Measurements from ENCODE around the gene OBP2A.
"Not testable (repeated sequence)": the region's sequence is repeated elsewhere in the genome, so short reads cannot be mapped to it uniquely, and the experiment has no call there.

Gene OBP2A, protein sequence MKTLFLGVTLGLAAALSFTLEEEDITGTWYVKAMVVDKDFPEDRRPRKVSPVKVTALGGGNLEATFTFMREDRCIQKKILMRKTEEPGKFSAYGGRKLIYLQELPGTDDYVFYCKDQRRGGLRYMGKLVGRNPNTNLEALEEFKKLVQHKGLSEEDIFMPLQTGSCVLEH

DNA sequence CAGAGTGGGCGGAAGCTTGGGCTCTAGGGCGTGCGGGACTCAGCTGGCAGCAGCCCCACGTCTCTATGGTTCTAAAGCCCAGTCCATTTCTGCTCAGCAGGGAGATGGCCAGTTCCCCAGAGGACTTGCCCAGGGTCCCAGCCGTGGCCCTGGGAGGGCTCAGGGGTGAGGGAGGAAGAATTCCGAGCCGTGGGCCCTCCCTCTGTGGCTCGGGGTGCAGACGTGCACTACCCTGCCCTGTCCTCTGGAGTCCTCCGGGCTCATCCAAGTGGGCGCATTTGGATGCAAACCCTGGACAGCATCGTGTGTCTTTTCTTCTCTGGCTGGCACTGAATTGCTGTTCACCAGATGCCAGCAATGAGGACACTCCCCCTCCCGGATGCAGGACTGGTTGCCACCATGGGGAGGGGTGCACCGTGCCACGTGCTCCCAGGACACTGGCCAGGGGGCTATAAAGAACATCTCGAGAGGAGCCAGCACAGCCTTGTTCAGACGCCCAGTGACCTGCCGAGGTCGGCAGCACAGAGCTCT is at the start of gene OBP2A:
Gene OBP2A, plus strand, starts transcription at position 481 of the 531 bp plus-strand sequence. CDS start 55 bp downstream, outside the sequence.
- not testable (repeated sequence) for DNase-seq

DNA sequence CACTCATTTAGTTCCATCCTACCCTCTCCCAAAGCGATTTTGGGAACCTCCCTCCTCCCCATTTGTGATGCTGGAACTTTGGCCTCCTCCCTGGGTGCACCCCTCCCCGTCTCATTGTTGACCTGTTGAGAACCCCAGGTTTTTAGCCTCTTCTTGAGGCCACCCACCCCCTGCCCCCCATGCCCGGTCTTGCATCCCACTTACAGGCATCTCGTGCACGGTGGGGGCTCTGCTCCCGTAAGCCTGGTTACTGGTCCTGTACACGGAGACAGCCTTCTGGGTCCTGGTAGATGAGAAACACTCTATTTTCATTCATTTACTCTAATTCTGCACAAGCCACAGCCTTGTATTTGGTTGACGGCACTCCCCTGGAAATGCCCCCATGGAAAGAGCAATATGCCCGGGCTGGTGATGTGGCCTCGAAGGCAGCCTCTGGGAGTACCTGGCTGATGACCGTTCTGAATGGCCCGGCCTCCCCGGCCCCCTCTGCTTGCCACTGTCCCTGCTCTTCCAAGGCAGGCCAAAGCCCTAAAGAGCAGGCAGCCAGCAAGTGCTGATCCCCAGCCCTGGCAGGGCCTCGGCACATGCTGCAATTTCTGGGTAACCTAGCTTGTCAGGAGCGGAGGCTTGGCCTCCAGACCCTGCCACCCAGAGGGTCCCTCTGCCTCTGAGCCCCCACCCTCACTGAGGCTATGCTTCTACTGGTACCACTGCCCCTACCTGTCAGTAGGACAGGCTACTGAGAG is 47.4 kb upstream of the OBP2A start:
- DNase-seq, result no peak

DNA sequence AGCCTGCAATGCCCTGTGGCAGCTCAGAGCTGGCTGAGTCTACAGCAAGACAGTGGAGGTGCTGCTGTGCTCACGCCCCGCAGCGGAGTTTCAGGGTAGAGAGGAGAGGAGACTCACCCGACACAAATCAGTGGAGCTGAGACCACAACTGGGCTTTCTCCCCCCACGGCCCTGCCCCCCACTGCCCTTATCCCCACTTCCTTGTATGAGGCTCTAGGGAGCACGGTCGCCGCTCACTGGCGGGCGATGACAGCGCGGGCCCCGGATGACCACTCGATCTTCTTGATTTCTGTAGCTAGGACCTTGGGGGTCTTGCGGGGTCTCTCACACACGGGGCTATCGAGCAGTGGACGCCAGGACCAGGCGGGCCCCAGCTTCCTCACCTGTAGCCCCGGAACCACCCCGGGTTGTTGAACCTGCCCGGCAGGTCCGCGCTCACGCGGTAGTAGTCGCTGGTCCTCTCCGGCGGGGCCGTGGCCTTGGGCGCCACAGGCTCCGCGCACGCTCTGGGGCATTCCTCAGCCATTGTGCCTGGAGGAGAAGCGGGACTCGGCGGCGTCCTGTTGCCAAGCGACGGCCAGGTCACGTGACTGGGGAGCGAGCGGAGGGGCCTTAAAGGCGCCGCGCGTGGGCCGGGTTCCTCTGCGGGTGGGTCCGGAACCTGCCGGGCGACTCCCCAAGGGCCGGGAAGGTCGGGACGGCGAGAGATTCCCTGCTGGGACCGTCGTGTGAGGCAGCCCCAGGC is 46.4 kb upstream of the OBP2A start:
- DNase-seq, result peak; percentile 62 to 84

DNA sequence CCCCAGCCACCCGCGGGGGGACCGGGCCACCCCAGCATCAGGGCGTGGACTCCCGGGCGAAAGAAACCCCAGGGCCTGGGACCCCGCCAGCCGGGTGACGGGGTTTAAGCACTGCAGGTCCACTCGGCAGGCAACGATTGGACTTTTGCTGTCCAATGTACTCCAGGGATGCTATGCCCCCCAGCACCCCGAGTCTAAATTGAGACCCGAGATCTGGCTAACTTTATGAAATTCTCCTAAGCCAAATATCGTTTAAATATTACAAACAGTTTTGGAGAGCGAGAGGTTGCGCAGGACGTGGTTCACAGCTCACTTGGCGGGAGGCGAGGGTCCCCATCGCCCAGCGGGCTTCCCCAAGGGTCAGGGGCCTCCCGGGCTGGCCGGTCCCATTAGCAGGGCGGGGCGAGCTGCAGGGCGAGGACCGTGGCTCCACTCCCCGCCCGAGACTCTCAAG is 45.8 kb upstream of the OBP2A start:
- DNase-seq, result no peak

DNA sequence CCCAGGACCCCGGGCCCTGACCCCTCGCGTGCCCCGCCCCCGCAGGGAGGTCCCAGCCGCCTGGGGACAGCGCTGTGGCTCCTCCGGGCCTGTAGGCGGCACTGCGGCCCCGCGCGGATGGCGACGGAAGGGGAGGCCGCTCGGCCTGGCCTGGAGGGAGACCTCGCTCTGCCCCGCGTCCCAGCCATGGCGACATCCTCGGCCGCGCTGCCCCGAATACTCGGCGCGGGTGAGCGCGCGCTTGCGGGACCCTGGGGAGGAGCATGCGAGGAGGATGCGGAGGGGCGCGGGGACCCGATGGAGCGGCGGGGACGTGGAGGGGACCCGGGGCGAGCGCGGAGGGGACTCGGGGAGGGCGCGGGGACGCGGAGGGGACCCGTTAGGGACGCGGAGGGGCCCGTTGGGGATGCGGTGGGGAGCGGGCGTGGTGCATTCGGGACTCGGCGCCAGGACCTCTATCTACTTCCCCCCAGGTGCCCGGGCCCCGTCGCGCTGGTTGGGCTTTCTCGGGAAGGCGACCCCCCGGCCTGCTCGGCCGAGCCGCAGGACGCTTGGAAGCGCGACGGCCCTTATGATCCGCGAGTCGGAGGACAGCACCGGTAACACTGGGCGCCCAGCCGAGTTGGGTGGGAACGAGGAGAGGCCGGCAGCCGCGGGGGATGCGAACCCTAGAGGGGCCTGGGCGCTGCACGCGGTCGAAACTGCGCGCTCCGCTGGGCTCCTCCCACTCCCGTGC is 45.2 kb upstream of the OBP2A start, which contains the start of gene MRPS2:
Gene MRPS2, plus strand, starts transcription at position 158 of the 736 bp plus-strand sequence. Its CDS starts 29 bp downstream, at position 187.
- DNase-seq, result peak; percentile 53 to 88

DNA sequence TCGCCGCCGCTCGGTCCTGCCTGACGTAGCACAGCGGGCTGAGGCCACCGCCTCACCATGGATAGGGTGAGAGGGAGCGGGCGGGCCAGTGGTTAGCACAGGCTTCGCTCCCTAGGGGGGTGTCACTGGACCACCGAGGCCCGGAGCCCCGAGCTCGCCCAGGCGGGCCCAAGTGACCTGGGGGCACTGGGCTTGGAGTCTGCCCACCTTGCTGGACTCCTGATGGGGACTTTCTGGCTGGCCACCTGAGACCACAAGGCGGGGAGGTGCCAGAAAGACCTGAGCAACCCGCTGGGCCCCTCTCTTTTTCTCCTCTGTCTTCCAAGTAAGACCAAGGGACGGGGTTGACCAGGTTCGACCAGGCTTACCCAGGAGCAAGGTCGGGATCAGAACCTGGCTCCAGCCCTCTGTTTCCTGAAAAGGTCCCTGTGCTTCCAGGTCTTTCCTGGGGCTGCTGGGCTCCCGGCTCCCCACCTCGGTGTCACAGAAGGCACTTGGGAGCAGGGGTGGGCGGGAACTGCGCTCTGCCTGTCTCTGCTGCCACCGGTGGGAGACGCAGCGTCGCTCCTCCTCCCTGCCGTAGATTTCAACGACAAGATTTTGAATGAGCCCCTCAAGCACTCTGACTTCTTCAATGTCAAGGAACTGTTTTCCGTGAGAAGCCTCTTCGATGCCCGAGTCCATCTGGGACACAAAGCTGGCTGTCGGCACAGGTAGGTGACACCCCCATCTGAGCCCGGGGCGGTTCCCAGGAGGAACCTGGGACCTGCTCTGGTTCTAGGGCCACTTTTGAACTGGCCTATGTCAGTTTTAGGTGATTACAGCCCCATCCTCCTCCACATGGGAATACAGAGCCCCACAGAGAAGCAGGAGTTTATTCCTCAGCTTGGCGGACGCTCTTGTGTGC is 44.4 kb upstream of the OBP2A start:
- DNase-seq, result peak in 1 of 2 experiments; percentile 42

DNA sequence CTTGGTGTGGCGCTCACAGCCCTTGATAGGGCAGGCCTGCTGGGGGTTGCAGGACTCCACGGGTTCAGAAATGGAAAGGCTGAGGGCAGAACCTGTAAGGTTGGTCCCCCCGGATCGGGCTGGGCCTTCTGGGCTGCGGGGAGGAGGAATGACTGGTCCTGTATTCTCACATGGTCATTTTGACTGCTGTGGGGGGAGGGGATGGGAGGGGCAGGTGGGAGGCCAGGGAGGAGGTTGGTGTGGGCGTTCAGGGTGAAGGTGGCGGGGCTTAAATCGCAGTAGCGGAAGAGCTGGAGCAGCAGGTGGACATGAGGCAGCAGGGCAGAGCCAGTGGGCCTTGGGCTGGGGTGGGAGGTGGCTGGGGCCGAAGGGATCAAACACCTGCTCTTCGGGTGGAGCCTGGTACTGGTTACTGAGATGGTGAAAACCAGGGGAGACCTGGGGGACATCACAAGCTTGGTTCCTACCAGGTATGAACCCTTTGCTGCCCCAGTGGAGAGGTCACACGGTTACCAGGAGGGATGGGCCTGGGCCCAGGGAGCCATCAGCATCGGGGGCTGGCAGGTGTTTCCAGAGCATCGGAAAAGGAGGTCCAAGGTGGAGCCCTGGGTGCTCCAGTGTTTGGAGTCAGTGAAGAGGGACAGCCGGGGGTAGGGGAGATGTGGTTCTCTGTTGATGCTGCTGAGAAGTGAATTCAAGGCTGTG is 43.6 kb upstream of the OBP2A start:
- DNase-seq, result no peak

DNA sequence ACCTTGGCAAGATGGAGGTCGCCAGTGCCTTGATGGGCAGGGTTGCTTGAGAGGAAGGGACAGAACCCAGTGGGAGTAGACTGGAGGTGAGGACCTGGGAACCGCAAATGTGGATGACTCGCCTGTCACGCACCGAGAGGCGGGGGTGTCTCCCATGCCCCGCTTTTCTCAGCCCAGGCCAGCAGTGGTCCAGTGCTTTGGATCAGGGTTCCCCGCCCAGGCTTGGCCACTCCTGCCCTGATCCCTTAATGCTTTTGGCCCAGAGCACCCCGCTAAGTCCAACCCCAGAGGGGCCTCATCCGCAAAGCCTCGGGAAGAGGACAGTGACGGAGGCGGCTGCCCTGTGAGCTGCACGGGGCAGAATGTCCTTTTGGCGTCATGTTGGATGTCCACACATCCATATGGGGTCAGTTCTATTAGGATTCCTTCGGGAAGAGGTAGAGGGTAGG is 43.0 kb upstream of the OBP2A start:
- DNase-seq, result no peak

DNA sequence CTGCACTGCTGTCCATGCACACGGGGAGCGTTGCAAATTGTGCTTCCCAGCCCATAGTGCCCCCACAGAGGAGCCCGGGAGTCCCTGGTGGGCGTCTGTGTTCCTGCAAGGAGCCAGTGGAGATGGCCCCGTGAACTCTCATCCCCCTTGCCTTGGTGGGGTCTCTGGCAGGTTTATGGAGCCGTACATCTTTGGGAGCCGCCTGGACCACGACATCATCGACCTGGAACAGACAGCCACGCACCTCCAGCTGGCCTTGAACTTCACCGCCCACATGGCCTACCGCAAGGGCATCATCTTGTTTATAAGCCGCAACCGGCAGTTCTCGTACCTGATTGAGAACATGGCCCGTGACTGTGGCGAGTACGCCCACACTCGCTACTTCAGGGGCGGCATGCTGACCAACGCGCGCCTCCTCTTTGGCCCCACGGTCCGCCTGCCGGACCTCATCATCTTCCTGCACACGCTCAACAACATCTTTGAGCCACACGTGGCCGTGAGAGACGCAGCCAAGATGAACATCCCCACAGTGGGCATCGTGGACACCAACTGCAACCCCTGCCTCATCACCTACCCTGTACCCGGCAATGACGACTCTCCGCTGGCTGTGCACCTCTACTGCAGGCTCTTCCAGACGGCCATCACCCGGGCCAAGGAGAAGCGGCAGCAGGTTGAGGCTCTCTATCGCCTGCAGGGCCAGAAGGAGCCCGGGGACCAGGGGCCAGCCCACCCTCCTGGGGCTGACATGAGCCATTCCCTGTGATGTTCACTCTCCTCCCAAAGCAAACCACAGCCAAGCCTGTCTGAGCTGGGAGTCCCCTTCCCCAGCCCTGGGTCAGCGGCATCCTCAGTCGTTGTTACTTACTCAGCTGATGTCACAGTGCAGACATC is 42.3 kb upstream of the OBP2A start:
- DNase-seq, result no peak

DNA sequence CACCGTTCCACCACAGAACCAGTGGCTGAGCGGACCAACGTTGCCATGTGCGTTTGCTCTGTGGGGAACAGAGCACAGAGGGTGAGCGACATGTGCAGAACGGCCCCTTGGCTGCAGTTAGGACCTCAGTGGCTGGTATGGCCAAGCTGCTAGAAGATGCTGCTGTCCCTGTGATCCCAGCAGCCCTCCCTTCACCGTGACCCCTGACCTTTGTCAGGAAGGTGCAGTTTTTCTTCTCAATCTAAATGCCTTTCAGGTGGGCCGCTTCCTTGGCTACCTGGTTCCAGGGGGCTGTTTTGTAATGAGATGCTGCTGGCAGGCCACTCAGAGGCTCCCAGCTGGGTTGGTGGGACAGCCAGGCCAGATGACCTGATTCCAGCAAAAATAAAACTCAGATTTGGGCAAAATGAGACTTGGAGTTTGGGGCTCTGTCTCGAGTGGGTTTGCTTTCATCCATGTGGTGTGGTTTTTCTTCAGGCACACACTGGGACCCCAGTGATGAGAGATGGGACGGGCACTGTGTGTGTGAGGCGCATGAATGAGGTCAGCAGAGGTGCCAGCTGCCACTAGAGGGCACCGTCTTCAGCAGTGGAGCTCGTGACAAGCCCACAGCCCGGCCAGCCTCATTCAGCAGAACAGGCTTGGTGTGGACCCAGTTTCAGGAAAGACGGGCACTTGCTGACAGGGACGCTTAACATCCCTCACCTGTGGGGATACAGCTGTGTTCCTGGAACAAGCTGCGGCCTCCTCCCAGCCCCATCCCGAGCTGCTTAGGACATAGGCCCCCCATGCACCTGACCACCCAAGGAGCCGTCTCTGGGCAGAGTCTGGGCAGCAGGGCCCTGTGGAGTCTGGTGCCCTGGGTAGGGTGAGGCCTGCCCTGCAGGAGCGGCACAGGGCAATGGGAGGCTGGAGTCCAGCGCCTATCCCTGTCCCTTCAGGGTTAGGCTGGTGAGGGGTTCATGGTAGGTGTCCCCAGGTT is 41.4 kb upstream of the OBP2A start:
- peak in 1 of 2 experiments; percentile 48 for DNase-seq

DNA sequence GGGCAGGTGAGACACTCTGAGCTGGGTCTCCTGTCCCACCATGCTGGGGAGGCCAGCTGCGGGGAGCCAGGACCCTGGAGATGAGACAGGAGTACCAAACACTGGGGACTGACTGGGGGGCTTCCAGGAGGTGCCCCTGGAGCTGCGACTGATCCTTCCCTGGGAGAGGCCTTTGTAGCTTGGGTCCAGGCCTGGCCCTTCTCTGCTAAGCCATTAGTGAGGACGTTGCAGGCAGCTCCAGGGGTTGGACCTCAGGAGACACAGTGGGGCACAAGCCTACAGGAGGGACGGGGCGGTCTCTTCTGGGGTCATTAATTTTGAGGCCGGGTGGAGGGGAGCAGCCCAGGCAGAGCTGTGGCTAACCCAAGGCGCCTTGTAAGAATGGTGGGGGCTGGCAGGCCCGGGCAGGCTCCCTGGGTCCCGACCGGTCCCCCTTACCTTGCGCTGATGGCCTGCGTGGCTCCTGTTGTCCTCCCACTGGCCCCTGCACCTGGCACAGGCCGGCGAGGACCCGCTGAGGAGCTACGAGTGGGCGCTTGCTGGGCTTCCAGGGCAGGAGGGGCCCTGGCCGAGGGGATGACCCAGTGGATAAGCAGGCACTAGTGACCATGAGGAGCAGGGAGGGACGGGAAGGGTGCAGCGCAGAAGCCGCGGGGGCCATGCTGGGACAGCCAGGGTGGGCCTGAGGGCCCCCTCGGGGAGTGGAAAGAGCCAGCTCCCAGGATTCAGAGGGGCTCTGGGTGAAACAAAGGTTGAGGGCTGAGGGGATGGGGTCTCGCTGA is 40.3 kb upstream of the OBP2A start:
- DNase-seq, result no peak

DNA sequence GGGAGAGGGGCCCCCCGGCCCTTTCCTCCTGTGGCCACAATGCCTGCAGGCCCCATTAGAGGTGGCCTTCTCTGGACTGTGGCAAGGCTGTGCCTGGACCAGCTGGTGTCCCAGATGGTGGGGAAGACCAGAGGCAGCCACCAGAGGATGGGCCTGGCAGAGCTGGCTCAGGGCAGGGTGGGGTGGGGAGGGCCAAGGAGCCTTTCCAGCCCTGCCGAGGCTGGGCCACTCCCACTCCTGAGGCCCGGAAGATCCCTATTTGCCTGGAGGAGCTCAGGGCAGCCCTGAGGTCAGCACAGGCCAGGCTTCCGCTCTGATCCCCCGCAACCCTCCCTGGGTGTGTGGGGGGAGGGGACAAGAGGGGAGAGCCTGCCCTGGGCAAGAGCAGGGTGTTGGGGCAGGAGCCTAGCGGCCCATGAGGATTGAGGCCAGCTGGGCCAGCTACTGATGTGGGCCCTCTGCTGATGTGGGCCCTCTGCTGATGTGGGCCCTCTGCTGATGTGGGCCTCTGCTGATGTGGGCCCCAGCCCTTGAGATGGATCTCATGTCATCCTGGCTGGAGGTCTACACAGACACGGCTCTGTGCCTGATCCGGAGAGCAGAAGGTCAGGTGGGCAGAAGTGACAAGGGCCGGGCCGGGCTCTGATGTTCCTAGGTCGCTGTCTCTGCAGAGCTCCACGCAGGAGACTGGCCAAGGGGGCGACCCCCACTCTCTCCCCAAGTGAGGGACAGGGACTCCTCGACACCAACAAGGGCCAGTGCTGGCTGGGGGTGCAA is 39.4 kb upstream of the OBP2A start:
- DNase-seq, result no peak

DNA sequence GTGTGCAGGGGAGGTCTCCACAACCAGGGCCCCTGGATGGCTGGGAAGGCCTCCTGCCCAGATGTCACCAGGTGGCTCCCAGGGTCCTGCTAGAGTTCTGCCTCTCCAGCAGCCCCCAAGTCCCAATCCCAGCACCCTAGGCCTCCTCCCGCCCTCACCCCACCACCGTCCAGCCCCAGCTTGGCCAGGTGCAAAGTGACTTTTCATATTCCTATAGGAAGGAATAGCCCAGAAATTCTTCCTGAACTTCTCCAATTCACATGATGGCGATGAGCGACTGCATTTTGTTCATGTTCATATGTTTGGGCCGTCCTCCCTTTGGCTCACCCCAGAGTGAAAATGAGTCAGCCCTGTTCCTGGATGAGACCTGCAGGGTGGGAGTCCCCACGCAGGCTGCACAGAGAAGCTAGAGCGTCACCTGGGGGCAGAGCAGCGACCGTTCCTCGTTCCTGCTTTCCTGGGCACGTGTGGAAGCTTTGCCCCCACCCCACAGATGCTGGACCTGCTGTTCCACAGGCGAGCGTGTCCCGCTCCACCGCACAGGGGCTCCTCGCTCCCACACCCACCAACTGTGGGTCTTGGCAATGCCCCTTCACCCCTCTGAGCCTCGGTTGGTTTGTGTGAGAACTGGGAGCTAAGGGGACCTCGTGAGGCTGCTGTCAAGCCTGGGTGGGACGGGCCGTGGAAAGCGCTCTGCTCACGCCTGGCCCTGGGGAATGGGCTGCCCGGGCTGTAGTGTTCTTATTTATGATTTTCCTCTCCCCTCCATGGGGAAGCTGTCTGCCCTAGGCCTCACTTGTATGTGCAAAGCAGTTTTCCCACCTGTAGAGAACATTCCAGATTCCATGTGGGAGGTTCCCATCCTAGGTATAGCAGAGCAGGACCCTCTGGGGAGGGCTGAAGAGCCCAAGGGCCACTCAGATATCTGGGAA is 38.6 kb upstream of the OBP2A start:
- DNase-seq, result no peak

DNA sequence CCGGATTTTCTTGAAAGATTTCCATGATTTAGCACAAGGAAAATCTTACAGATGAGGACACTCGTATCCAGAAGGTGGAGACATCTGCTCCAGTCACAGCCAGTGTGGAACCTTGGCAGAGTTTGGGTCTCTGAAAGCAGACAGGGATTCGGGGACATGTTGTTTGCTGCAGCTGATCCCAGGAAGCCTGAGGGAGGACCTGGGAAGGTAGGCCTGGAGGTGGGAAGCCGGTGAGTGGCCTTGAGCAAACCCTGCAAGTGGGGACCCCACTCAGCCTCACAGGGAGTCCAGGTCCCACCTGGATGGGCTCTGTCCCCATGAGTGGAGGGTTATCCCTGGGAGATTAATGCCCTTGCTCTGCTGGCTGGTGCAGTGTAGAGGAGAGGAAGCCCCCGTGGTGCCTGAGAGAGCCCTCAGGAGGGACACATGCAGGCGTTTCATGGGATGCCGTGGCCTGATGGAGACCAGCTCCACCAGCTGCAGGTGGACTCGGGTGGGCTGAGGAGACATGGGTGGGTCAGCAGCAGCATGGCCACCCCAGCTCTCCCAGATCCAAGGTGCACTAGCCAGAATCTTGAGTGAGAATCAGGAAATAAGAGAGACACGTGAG is 37.6 kb upstream of the OBP2A start:
- DNase-seq, result no peak

DNA sequence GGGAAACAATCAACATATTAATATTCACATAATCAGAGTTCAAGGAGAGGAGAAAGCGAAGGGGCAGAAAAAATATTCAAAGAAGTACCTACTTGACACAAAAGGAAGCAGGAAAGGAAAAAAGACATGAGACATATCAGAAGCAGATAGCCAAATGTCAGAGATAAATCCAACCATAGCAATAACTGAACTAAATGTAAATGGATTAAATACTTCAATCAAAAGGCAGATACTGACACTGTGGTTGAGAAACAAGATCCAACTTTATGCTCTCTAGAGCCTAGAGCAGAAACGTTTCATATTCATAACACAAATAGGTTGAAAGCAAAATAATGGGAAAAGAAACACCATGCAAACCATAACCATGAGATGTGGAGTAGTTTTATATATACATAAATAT is 36.5 kb upstream of the OBP2A start:
- DNase-seq, result no peak

Data from NCI-H526 (cell line).